ENCODE results near the gene CNGB1. TPM values are rescaled to one million over a fixed set of nuclear protein-coding genes. Genes with fewer than 3 reads are reported as not detected.

Gene CNGB1
- total and polyA plus RNA-seq, 2 of the 13 experiments (the other 11 are each of a cell fraction or from before 2014, with no cell fraction given): 0.02 to 0.15 TPM

DNA sequence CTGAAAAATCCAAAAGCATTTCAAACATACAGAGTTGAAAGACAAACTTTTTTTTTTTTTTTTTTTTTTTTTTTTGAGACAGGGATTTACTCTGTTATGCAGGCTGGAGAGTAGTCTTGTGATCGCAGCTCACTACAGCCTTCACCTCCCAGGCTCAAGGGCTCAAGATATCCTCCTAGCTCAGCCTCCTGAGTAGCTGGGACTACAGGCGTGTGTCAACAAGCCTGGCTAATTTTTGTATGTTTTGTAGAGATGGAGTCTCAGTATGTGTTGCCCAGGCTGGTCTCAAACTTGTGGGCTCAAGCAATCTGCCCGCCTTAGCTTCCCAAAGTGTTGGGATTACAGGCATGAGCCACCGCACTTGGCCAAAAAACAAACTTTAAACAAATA, 104.4 kb downstream of the CNGB1 start:
- peaks cover 72% of the 10 kb centered on the region for H3K4me1 ChIP-seq (ENCODE audit: insufficient read depth, low read length)
- H3K9me3 ChIP-seq (ENCODE audit: low read length): no peaks in the 10 kb centered on the region
- ATAC-seq (no peak), DNase-seq (ENCODE audit: low spot score) (no peak), FAIRE-seq (no peak)
- no peak for TF ChIP-seq ZNF3 (CRISPR knock-in tag; IDR thresholded peaks at IDR 0.05)
- no peak for TF ChIP-seq ATF7-NPFF (CRISPR knock-in tag; IDR thresholded peaks at IDR 0.05; ENCODE audit: low read depth)
- TF ChIP-seq ZNF44 (CRISPR knock-in tag; IDR thresholded peaks at IDR 0.05): no peak
- TF ChIP-seq REXO4 (CRISPR knock-in tag; IDR thresholded peaks at IDR 0.05; ENCODE audit: borderline replicate concordance): no peak
- TF ChIP-seq KLF13 (CRISPR knock-in tag; IDR thresholded peaks at IDR 0.05): no peak
- no peak for TF ChIP-seq GABPA (IDR thresholded peaks at IDR 0.05; ENCODE audit: low read depth, low read length)
- TF ChIP-seq GABPA (CRISPR knock-in tag; IDR thresholded peaks at IDR 0.05; ENCODE audit: low read depth): no peak
- no peak for TF ChIP-seq ARID2 (CRISPR knock-in tag; IDR thresholded peaks at IDR 0.05; ENCODE audit: borderline replicate concordance)
- TF ChIP-seq BHLHE40 (IDR thresholded peaks at IDR 0.05; ENCODE audit: low read length): no peak
- TF ChIP-seq BCL6 (CRISPR knock-in tag; IDR thresholded peaks at IDR 0.05): no peak
- no peak for TF ChIP-seq IKZF1 (IDR thresholded peaks at IDR 0.05)
- TF ChIP-seq REPIN1 (CRISPR knock-in tag; IDR thresholded peaks at IDR 0.05; ENCODE audit: borderline replicate concordance, low read depth): no peak
- H3K36me3 ChIP-seq (replicated peaks in 1 of 2; ENCODE audit: control insufficient read depth in 1 of 2, insufficient read depth in 2 of 2, low read length in 2 of 2): no peaks in the 10 kb centered on the region
- intact Hi-C loops (cut with micrococcal nuclease; ENCODE audit: unreplicated experiment) (no loop called here), in situ Hi-C loops (cut with HindIII; ENCODE audit: extremely low pct_ligation_motif_present, low pct_unique_long_range_greater_than_20kb) (no loop called here)
- H3K27me3 ChIP-seq (ENCODE audit: control insufficient read depth in 1 of 2, insufficient read depth in 2 of 2, low read length in 2 of 2): no peaks in the 10 kb centered on the region
- no peak overlapping the region for H3K9ac ChIP-seq (ENCODE audit: insufficient read depth, low read depth, low read length)
- H3K4me3 ChIP-seq (replicated peaks in 1 of 3; ENCODE audit: insufficient read depth in 1 of 3, low read depth in 2 of 3, low read length in 3 of 3): no peak overlapping the region
- CTCF ChIA-PET (ENCODE audit: low intra/inter-chr PET ratio, low total read pairs): no interaction called here
- no peak overlapping the region for H2AFZ ChIP-seq (ENCODE audit: low read length)
- WGBS (ENCODE audit: low lambda C conversion rate): 80% methylated on average over 4 of the region's 4 CpGs
- POLR2A ChIA-PET: interaction anchor here (1.5 to 1.9 kb wide), 2 partner anchors 26 to 56 kb away, joined by 4 to 5 read pairs; no protein-coding TSS in a partner anchor
- H3K79me2 ChIP-seq (ENCODE audit: insufficient read depth, low read length): peaks cover 6% of the 10 kb centered on the region
- no peak overlapping the region for H3K4me2 ChIP-seq (ENCODE audit: low read depth, low read length)
- no peak overlapping the region for H3K27ac ChIP-seq (ENCODE audit: extremely low read length, insufficient read depth, low read length)
- no TSS peak for BruUV-seq (replicated peaks)
- H4K20me1 ChIP-seq (ENCODE audit: insufficient read depth, low read length): no peaks in the 10 kb centered on the region

Data from HepG2 (cell line).